Tibial artery (tissue), 4 donors: ENCODE data around the gene TFIP11.
"Not testable (repeated sequence)": the region's sequence is repeated elsewhere in the genome, so short reads cannot be mapped to it uniquely, and the experiment has no call there.

Experiments used
- DNase-seq, 2 donors: peaks; one replicate each; pipeline ENCODE4 v3.0.0-alpha.2; 2019
- H3K27ac ChIP-seq, 2 donors: fragments of 200-600 bp; sonication (generic) in 1 of 2; 1 replicate in 1 of 2; 2 replicates in 1 of 2; pipeline ENCODE4 v1.5.1; 2018 to 2019; ENCODE audit warnings: mild to moderate bottlenecking in 1 of 2
- H3K27me3 ChIP-seq, 2 donors: fragments of 200-600 bp; sonication (generic) in 1 of 2; one replicate each; pipeline versions ENCODE4 v1.5.1 to v1.6.0; 2016 to 2019
- H3K36me3 ChIP-seq, 3 donors: fragments of 200-600 bp; sonication (generic) in 2 of 3; one replicate each; pipeline ENCODE4 v1.5.1; 2016 to 2019; ENCODE audit warnings: mild to moderate bottlenecking in 2 of 3
- H3K4me1 ChIP-seq, 4 donors: fragments of 200-600 bp; sonication (generic) in 2 of 4; 1 replicate in 3 of 4; 2 replicates in 1 of 4; pipeline ENCODE4 v1.5.1; 2016 to 2019
- H3K4me3 ChIP-seq, 2 donors: fragments of 200-600 bp; sonication (generic) in 1 of 2; 1 replicate in 1 of 2; 2 replicates in 1 of 2; pipeline ENCODE4 v1.5.1; 2018 to 2019; ENCODE audit warnings: mild to moderate bottlenecking in 2 of 2
- H3K9me3 ChIP-seq, 3 donors: fragments of 200-600 bp; sonication (generic) in 1 of 3; one replicate each; pipeline ENCODE4 v1.5.1; 2016 to 2019
- intact Hi-C: fragments of 100-400 bp; cut with DNase I; formaldehyde crosslinking; loops from one replicate; pipeline ENCODE4 v1.15.0; 2023; ENCODE audit warnings: low total_unique reads
- TF ChIP-seq, protein P1 (sequence below), 2 experiments: fragments of 200-600 bp in 1 of 2; fragments of 450-650 bp in 1 of 2; IDR thresholded peaks; one replicate each; pipeline ENCODE4 v1.5.1; 2017 to 2019; ENCODE audit warnings: antibody characterized with exemption in 2 of 2, mild to moderate bottlenecking in 1 of 2, moderate library complexity in 1 of 2

Gene TFIP11

GRCh38 chr22:26534874-26535602 is 22.8 kb upstream of the TFIP11 start:
- intact Hi-C loops, result no loop called here
- Histone ChIP-seq H3K27ac (no peak overlapping the region), H3K27me3 (no peaks in the 10 kb centered on the region), H3K9me3 (no peaks in the 10 kb centered on the region), H3K4me3 (no peak overlapping the region), H3K36me3 (peaks cover 9 to 33% (median 28%) of the 10 kb centered on the region in 3 donors), H3K4me1 (no peaks in the 10 kb centered on the region)
- TF ChIP-seq, protein P1, sequence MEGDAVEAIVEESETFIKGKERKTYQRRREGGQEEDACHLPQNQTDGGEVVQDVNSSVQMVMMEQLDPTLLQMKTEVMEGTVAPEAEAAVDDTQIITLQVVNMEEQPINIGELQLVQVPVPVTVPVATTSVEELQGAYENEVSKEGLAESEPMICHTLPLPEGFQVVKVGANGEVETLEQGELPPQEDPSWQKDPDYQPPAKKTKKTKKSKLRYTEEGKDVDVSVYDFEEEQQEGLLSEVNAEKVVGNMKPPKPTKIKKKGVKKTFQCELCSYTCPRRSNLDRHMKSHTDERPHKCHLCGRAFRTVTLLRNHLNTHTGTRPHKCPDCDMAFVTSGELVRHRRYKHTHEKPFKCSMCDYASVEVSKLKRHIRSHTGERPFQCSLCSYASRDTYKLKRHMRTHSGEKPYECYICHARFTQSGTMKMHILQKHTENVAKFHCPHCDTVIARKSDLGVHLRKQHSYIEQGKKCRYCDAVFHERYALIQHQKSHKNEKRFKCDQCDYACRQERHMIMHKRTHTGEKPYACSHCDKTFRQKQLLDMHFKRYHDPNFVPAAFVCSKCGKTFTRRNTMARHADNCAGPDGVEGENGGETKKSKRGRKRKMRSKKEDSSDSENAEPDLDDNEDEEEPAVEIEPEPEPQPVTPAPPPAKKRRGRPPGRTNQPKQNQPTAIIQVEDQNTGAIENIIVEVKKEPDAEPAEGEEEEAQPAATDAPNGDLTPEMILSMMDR (IDR thresholded peaks at IDR 0.05), result no peak
- DNase-seq, result no peak

GRCh38 chr22:26534171-26534855 is 22.0 kb upstream of the TFIP11 start:
- no peak for DNase-seq
- peaks cover 9 to 33% (median 28%) of the 10 kb centered on the region in 3 donors for H3K36me3 ChIP-seq
- intact Hi-C loops, result no loop called here
- H3K9me3 ChIP-seq, result no peaks in the 10 kb centered on the region
- H3K4me3 ChIP-seq, result no peak overlapping the region
- TF ChIP-seq, protein P1 (IDR thresholded peaks at IDR 0.05), result no peak
- no peak overlapping the region for H3K27ac ChIP-seq
- peaks cover 0 to 4% (median 0%) of the 10 kb centered on the region in 4 donors for H3K4me1 ChIP-seq
- H3K27me3 ChIP-seq, result no peaks in the 10 kb centered on the region

DNA sequence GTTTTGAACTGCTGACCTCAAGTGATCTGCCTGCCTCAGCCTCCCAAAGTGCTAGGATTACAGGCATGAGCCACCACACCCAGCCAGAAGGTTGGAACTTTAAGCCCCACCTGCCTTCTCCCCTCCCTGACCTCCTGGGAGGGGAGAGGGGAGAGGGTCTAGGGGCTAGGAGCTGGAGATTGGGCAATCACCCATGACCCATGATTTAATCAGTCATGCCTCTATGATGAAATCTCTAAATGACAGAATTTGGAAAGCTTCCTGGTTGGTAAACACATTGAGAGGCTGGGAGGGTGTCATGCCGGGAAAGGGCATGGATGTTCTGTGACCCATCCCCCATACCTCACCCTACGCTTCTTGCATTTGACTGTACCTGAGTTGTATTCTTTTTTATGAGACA is 17.1 kb upstream of the TFIP11 start:
- intact Hi-C loops, result no loop called here
- peak in 1 of 2 donors; percentile 23 for DNase-seq

GRCh38 chr22:26528518-26528917 is 16.2 kb upstream of the TFIP11 start:
- H3K27me3 ChIP-seq, H3K4me3 ChIP-seq, H3K9me3 ChIP-seq, DNase-seq, intact Hi-C loops: not testable (repeated sequence)
- Histone ChIP-seq H3K36me3 (peaks cover 9 to 40% (median 34%) of the 10 kb centered on the region in 3 donors), H3K4me1 (peaks cover 0 to 29% (median 1%) of the 10 kb centered on the region in 4 donors), H3K27ac (peak overlapping the region in 1 of 2 donors; percentile 35)

More for the DNA sequence above, 17.1 kb upstream of the TFIP11 start:
- Histone ChIP-seq H3K36me3 (peaks cover 9 to 36% (median 34%) of the 10 kb centered on the region in 3 donors), H3K27ac (peak overlapping the region in 1 of 2 donors; percentile 35), H3K4me1 (peaks cover 0 to 29% (median 1%) of the 10 kb centered on the region in 4 donors), H3K27me3 (no peaks in the 10 kb centered on the region), H3K9me3 (no peaks in the 10 kb centered on the region), H3K4me3 (no peak overlapping the region)
- TF ChIP-seq, protein P1 (IDR thresholded peaks at IDR 0.05), result no peak

DNA sequence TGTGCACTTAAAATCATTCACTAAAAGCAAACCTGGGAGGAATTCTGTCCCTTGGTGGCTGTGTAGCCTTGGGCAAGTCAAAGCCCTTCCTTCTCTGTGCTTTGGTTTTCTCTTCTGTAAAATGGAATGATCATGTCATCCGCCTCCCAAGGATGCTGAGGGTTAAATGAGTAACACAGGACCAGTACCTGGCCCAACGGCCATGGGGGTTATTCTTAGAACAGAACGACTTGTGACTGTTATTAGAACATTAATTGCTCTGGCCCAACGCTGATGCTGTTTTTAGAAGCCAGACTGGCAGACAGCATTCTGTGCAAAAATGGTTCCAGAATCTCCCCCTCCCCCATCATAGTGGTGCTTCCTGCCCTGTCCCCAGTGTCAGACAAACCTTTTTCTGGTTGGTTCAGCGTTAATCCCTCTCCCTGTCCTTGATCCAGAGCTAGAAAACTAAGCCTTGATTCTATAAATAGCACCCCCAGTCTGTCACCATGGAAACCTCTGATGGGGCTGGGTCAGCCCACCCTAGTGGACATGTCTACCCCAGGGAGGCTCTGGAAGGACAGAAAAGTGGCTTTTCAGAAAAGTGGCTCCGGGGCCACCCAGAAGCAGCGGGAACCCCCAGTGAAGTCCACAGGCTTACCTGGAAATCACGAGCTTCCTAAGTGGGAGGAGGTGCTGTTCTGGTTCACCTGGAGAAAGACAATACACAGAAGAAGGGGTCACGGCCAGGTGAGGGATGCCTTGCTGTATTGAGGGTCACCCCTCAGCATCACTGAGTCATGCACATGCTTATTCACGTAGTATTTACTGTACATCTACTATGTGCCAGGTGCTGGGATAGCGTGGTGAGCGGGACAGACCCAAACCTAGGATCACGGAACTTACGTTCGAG is 15.5 kb upstream of the TFIP11 start:
- Histone ChIP-seq H3K9me3 (no peaks in the 10 kb centered on the region), H3K4me3 (no peak overlapping the region), H3K27ac (no peak overlapping the region), H3K36me3 (peaks cover 9 to 40% (median 34%) of the 10 kb centered on the region in 3 donors), H3K27me3 (no peaks in the 10 kb centered on the region), H3K4me1 (peaks cover 0 to 29% (median 1%) of the 10 kb centered on the region in 4 donors)
- no peak for DNase-seq
- TF ChIP-seq, protein P1 (IDR thresholded peaks at IDR 0.05), result no peak
- intact Hi-C loops, result no loop called here
